Measurements from ENCODE around the gene POU5F2. TPM values are rescaled to one million over a fixed set of nuclear protein-coding genes. Genes with fewer than 3 reads are reported as not detected.

Gene POU5F2
- total and polyA plus RNA-seq, 2 experiments from 2014 or later, result 0.05 to 1.3 TPM

- no peak overlapping the region for H2AFZ ChIP-seq
Observed at GRCh38 chr5:93787598-93787997, 46.2 kb upstream of the POU5F2 start.

GRCh38 chr5:93785475-93785874 is 44.1 kb upstream of the POU5F2 start:
- TF ChIP-seq EZH2phosphoT487 (IDR thresholded peaks at IDR 0.05; ENCODE audit: low read depth, severe bottlenecking, unreplicated experiment) (no peak), CTCF (IDR thresholded peaks at IDR 0.05; ENCODE audit: poor library complexity) (no peak), EZH2 (IDR thresholded peaks at IDR 0.05; ENCODE audit: borderline replicate concordance) (no peak)
- Histone ChIP-seq H3K36me3 (replicated peaks; ENCODE audit: insufficient read depth, low read depth) (no peaks in the 10 kb centered on the region), H3K4me3 (no peak overlapping the region), H3K9me2 (replicated peaks; ENCODE audit: insufficient read depth) (no peaks in the 10 kb centered on the region), H3K27ac (no peak overlapping the region), H2AFZ (no peak overlapping the region), H3K4me2 (no peak overlapping the region), H4K20me1 (ENCODE audit: insufficient read depth, poor library complexity, severe bottlenecking) (no peaks in the 10 kb centered on the region), H3K79me2 (no peaks in the 10 kb centered on the region), H3K27me3 (no peaks in the 10 kb centered on the region), H3K9me3 (ENCODE audit: low read depth) (no peaks in the 10 kb centered on the region), H3K4me1 (ENCODE audit: insufficient read depth) (no peaks in the 10 kb centered on the region)
- DNase-seq (ENCODE audit: low spot score), result no peak
- 100% methylated on average over 2 of the region's 2 CpGs for WGBS (ENCODE audit: low lambda C conversion rate, missing lambda C conversion rate)

More at GRCh38 chr5:93787598-93787997, 46.2 kb upstream of the POU5F2 start:
- no peaks in the 10 kb centered on the region for H3K79me2 ChIP-seq
- no peaks in the 10 kb centered on the region for H3K9me2 ChIP-seq (replicated peaks; ENCODE audit: insufficient read depth)
- no peaks in the 10 kb centered on the region for H3K27me3 ChIP-seq
- H3K27ac ChIP-seq, result no peak overlapping the region
- WGBS (ENCODE audit: low lambda C conversion rate, missing lambda C conversion rate), result 60% methylated on average over 1 of the region's 1 CpG
- H3K4me2 ChIP-seq, result no peak overlapping the region
- no peak for DNase-seq (ENCODE audit: low spot score)
- no peaks in the 10 kb centered on the region for H3K36me3 ChIP-seq (replicated peaks; ENCODE audit: insufficient read depth, low read depth)
- peaks cover 3% of the 10 kb centered on the region for H3K4me1 ChIP-seq (ENCODE audit: insufficient read depth)
- H4K20me1 ChIP-seq (ENCODE audit: insufficient read depth, poor library complexity, severe bottlenecking), result no peaks in the 10 kb centered on the region
- H3K9me3 ChIP-seq (ENCODE audit: low read depth), result no peaks in the 10 kb centered on the region
- TF ChIP-seq EZH2 (IDR thresholded peaks at IDR 0.05; ENCODE audit: borderline replicate concordance) (no peak), CTCF (IDR thresholded peaks at IDR 0.05; ENCODE audit: poor library complexity) (no peak), EZH2phosphoT487 (IDR thresholded peaks at IDR 0.05; ENCODE audit: low read depth, severe bottlenecking, unreplicated experiment) (no peak)
- no peak overlapping the region for H3K4me3 ChIP-seq

- no peak overlapping the region for H3K4me2 ChIP-seq
- H3K4me1 ChIP-seq (ENCODE audit: insufficient read depth), result no peaks in the 10 kb centered on the region
Observed at GRCh38 chr5:93782978-93783377, 41.6 kb upstream of the POU5F2 start.

More at GRCh38 chr5:93782978-93783377, 41.6 kb upstream of the POU5F2 start:
- Histone ChIP-seq H3K79me2 (no peaks in the 10 kb centered on the region), H3K9me2 (replicated peaks; ENCODE audit: insufficient read depth) (no peaks in the 10 kb centered on the region), H2AFZ (no peak overlapping the region), H3K9me3 (ENCODE audit: low read depth) (no peaks in the 10 kb centered on the region), H3K27me3 (no peaks in the 10 kb centered on the region), H3K36me3 (replicated peaks; ENCODE audit: insufficient read depth, low read depth) (no peaks in the 10 kb centered on the region), H3K4me3 (no peak overlapping the region), H3K27ac (no peak overlapping the region), H4K20me1 (ENCODE audit: insufficient read depth, poor library complexity, severe bottlenecking) (no peaks in the 10 kb centered on the region)
- no peak for DNase-seq (ENCODE audit: low spot score)
- 83% methylated on average over 1 of the region's 1 CpG for WGBS (ENCODE audit: low lambda C conversion rate, missing lambda C conversion rate)
- TF ChIP-seq EZH2 (IDR thresholded peaks at IDR 0.05; ENCODE audit: borderline replicate concordance), result no peak
- TF ChIP-seq EZH2phosphoT487 (IDR thresholded peaks at IDR 0.05; ENCODE audit: low read depth, severe bottlenecking, unreplicated experiment), result no peak
- TF ChIP-seq CTCF (IDR thresholded peaks at IDR 0.05; ENCODE audit: poor library complexity), result no peak

Data from hepatocyte (in vitro differentiated cells).